Esophagus squamous epithelium (tissue), 4 donors: ENCODE results near the gene CFAP77.

Experiments
- CTCF ChIP-seq, 6 experiments: fragments of 450-650 bp in 4 of 6; fragments of 200-600 bp in 2 of 6; sonication (generic) in 2 of 6; IDR thresholded peaks; one replicate each; pipeline ENCODE4 v1.5.1; 2016 to 2019; ENCODE audit warnings: antibody characterized with exemption in 6 of 6, mild to moderate bottlenecking in 4 of 6, moderate library complexity in 4 of 6
- POLR2A ChIP-seq, 4 donors: fragments of 450-650 bp; IDR thresholded peaks; one replicate each; pipeline ENCODE4 v1.6.1; 2017; ENCODE audit warnings: antibody characterized with exemption in 4 of 4, mild to moderate bottlenecking in 4 of 4, moderate library complexity in 3 of 4

GRCh38 chr9:132531195-132531594, 121.2 kb downstream of the CFAP77 start:
- TF ChIP-seq POLR2A (IDR thresholded peaks at IDR 0.05) (no peak), CTCF (IDR thresholded peaks at IDR 0.05) (no peak)
